Hematopoietic multipotent progenitor cell (in vitro differentiated cells): ENCODE measurements around the gene MAOA. TPM values are rescaled to one million over a fixed set of nuclear protein-coding genes. Genes with fewer than 3 reads are reported as not detected.
"Not testable (repeated sequence)": the region's sequence is repeated elsewhere in the genome, so short reads cannot be mapped to it uniquely, and the experiment has no call there.

Experiments used
- DNase-seq, 3 donors: peaks; one replicate each; pipeline ENCODE4 v3.0.0-alpha.2; 2011 to 2015; ENCODE audit warnings: low read depth in 2 of 3, low spot score in 2 of 3
- total RNA-seq: library from RNA; depleted of rRNA; stranded (reverse); fragments of >200 nt; gene quantifications from one replicate; pipeline ENCODE4 v1.2.3, GENCODE V29; 2012

Gene MAOA
- total RNA-seq = 0.54 TPM

DNA sequence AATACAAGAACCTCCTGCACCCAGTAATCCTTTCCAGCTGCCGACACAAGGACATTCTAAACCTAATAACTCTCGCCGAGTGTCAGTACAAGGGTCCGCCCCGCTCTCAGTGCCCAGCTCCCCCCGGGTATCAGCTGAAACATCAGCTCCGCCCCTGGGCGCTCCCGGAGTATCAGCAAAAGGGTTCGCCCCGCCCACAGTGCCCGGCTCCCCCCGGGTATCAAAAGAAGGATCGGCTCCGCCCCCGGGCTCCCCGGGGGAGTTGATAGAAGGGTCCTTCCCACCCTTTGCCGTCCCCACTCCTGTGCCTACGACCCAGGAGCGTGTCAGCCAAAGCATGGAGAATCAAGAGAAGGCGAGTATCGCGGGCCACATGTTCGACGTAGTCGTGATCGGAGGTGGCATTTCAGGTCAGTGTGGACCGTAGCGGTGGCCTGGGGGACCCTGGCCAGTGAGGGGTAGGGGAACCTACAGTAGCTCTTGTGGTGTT lies at the start of gene MAOA:
MAOA (plus strand) TSS at position 295 of the 490 bp plus-strand sequence; CDS start at position 338, 43 bp downstream.
- no peak for DNase-seq

DNA sequence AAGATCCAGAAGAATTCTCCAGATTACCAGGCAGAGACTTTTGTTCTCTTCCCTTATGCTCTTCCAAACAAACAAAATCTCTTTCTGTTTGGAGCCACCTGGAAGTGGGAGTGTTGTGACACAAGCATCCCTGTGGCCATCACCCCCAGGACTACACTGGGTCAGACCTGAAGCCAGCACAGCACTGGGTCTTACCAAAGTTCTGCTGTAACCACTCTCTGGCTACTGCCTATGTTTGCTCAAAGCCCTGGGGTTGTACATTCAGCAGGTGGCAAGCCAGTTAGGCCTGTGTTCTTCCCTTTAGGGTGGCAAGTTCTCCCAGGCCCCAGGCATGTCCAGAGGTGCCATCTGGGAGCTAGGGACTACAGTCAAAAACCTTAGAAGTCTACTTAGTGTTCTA lies 43.7 kb upstream of the MAOA start:
- no peak for DNase-seq

DNA sequence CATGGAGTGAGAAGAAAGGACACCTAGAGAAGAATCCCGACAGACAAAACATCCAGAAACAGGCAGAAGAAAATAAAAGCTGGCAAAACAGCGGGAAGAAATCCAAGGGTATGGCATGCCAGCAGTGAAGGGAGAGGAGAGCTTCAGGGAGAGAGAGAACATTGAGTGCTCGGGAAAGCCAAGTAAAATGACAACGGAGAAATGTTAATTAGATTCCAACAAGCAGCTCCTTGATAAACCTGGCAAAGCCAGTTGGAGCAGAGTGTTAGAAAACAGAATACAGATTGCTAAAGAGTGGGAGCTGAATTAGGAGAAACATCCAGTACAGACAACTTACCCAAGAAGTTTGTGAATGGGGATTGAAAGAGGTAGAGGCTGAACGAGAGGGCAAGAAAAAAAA lies 40.4 kb upstream of the MAOA start:
- DNase-seq = no peak

DNA sequence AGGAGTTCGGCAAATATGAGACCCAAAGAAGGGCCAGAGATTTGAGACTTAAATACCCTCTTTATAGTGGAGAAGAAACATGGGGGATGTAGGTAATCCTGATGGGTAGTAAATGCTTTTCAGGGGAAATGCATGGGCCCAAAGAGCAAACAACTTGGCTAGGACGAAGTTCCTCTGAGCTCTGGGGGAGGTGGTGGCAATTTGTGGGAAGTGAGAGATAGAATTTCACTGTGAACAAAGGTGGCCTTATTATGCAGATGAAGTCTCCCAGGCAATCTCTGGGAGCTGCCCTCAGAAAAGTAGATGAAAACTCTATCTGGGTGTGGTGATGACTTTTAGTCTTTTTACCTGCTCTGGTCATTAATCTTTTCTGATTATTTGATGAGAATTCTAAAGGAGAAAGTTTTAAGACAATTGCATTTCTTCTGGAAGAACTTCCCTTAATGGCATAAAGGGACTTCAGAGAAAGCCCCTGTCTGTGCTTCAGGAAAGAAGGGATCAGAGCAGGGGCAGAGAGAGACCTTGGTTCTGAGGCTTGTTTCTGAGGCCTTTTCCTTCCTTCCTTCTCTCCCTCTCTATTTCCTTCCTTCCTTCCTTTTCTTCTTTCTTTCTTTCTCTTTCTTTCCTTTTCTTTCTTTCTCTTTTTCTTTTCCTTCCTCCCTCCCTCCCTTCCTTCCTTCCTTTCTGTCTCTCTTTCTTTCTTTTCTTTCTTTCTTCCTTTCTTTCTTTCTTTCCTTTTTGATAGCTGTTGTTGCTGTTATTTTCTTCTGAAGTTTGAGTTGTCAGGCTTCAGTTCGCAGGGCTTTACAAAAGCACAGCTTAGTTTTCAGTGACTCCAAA lies 37.5 kb upstream of the MAOA start:
- no peak for DNase-seq

DNA sequence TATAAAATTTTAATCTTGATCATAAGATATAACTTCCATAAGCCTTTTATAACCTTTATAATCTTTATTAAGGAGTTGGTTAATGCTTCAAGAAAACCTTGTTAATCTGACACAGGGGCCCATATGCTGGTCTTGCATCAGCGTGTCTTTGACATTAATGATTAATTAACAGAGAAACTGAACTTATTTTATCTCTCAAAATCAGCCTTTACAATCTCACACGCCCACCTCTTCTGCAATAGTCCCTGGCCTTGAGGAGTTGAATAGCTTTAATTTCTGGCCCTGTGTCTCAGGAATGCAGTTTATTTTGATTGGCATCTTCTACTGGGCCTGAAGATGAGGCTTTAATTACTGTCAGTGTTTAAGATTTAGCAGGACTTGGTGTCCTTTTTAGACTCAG lies 36.2 kb upstream of the MAOA start:
- not testable (repeated sequence) for DNase-seq

DNA sequence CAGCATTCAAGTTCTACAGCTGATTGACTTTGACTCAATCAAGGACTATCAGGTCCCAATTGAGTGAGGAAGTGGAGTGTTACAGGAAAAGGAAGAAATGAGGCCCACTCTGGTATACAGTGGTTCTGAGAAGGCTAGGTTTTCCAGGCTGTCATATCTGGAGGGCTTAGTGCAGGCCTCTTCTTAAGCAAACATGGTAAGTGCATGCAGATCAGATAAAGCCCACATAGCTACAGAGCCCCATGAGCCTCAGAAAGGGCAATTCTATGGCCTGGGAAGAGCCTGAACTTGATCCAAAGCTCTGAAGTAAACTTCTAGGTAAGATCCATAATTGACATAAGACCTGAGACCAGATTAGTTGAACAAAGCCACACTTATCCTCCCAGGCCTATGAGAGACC lies 29.0 kb upstream of the MAOA start:
- no peak for DNase-seq

DNA sequence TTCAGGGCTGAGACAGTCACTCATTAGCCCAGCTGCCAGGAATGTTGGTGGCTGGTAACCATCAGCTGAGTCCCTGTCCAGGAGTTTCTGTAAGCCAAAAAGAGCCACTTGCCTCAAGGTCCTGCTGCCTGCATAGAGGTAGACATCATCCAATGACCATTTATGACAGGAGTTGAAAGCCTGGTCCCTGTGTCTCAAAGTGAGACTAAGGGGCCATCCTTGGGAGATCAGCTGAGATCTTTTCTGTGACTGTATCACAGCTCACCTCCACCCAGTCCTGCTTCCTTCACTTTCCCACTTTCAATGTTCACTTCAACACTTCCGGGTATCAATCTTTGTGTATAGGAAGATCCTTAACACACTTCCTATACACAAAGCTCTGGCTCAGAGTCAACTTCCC lies 28.4 kb upstream of the MAOA start:
- no peak for DNase-seq

DNA sequence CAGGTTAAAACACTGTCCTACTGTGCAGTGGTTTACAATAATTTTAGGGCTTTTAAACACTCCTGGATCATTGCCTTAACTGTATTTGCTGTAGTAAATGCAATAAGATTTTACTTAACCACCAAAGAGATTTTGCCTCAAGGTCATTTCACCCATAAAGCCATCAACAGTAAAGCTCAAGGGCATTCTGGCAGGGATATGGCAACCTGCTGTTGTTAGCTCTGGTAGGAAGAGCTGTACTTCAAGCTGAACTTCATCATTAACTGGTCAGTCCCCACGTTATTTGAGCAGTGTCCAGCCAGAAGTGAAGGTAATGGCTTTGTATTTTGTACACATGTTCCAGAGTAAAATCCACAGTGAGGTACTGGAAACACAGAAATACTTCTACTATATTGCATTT lies 26.9 kb upstream of the MAOA start:
- DNase-seq = no peak

DNA sequence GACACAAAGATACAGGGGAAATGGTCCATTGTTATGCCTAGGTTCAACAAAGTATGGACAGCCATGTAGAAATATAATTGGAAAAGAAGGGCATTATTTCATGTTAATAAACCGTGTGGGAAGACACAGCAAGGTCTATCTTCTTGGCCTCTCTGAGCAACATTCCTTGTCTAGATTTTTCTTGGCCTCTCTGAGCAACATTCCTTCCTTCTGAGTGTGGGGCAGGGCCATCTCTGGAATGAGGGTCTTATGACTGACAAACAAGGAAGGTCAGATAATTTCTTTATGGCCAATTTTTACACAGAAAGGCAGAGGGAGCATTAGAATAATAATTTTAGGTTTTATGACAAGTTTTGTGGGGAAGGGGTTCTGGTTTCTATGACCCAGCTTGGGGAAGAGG lies 24.3 kb upstream of the MAOA start:
- no peak for DNase-seq

DNA sequence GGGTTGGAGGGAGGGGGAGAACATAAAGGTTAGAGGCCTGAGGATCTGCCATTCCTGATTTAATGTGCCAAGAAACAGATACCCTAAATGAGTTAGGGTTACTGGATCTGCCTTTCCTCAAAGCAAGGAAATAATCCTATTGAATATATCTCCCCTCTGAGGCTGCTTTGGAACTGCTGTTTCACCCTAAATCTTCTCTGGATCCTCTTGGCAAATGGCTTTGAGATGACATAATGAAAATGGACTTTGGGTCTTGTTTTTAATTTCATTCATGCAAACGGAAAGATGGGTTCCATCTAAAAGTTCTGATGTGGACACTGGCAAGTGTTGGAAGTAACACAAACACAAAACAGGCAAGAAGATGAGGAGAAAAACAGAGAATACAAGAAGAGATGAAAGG lies 23.0 kb upstream of the MAOA start:
- DNase-seq = no peak

DNA sequence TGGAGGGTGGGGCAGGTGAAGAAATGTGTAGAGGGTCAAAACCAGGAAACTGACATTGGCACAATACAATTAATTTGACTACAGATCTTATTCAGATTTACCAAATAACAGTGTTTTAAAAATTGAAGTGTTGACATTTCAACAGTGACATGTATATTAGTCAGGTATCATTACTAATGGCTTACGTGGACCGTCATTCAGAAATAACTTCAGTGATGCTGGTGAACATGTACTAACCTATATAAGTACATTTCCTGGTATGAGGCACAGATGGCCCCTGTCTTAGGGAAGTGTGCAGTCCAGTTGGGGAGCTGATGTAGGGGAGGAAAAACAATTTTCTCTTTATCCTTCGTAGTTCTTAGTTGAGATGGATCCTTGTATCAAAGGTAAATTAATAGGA lies 22.3 kb upstream of the MAOA start:
- no peak for DNase-seq

DNA sequence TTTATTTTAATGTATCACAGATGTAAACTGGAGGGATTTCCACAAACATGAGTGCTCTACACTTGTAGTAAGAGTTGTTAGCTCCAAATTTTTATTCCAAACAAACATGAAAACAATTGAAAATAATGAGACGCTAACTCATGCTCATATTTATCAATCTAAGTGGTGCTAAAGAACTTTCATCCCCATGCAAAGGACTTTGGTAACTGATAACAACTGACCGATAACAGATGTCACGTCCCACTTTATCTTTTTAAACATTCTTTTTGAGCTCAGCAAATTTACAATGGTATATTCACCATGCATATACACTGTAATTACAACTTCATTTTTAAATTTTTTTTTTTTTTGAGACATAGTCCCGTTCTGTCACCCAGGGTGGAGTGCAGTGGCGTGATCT lies 15.6 kb upstream of the MAOA start:
- DNase-seq = no peak

DNA sequence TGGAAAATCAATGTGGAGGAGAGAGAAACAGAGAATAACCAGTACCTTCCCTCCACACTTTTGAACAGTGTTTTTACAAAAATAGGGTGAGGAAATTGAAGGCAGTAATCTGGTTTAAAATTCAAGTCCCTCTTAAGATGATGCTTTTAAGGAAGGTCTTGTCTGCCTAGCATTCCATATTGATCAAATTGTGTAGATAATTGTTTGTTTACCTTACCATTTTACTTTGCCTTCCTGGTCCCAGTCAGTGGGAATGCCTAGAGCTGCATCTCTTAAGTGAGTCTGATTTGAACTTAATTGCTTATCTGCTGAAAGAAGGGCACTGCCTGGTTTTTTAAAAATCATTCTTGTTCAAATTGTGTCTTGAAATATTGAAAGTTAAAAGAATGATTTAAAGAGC lies 14.4 kb upstream of the MAOA start:
- DNase-seq = no peak

DNA sequence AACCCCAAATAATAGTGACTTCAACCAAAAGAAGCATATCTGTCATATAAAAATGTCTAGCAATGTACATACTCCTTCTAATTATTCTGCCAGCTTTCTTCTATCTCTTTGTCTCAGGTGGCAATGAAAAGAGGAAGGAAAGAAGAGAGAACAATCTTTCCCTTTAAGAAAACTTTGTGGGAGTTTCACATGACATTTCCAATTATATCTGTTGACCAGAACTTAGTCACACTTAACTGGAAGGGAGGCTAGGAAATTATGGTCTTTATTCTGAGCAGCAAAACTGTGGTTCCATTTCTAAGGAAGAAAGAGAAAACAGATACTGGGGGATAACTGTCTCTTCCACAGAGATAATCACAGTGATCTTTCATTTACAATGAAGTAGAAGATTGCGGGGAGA lies 12.9 kb upstream of the MAOA start:
- DNase-seq = no peak

DNA sequence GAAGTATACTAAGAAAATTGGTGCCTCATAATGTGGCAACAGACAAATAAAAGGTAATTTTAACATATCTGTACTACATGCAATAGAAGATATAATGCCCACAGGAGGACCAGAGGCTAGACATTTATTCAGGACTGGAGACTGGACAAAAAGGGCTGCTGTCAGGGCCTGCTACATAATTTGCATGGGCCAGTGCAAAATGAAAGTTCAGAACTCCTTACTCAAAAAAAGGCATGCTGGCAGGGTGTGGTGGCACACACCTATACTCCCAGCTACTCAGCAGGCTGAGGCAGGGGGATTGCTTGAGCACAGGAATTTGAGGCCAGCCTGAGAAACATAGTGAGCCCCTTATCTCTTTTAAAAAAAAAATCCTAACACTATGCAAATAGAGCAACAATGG lies 12.4 kb upstream of the MAOA start:
- DNase-seq = no peak

DNA sequence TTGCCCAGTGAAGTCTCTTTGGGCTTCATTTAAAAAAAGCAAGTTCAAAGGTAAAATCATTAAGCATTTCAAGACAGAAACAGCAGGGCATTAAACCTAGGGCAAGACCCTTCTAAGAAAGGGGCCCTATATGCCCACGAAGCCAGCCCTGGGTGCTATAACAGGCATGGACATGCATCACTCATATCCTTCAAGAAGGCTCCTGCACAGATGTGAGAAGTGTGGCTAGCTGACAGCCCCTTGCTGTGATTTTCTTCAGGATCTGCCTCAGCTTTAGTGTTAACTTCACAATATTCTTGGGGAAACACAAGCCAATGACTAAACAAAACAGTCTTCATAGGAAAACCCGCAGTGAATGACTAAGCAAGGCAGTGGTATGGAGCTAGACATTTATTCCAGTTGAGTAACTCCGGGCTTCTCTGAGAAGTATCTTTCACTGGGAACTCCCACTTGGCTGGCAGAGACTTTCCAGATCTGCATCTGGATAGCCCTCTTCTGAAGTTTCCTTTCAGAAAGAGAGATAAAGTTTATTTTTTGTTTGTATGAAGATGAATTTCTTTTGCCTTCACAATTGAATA lies 11.9 kb upstream of the MAOA start:
- DNase-seq = peak in 1 of 3 donors; percentile 15

DNA sequence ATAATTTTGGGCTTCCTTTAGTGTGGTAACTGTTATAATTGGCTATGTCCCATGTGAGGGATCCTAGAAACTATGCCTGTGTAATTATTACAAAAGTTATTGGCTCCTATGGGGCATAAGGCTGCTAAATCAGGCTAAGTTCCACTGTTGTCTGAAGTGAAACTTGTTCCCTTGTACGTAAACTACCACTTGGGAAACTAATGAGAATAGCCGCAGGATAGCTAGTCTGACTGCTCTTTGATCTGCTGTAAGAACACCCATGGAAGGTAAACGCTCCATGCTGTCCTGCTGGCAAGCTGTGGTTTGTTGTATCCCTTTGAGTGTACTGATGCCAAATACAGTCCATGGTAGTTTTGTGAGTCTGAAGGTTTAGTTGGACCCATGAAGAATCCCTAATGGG lies 9.3 kb upstream of the MAOA start:
- DNase-seq = no peak

DNA sequence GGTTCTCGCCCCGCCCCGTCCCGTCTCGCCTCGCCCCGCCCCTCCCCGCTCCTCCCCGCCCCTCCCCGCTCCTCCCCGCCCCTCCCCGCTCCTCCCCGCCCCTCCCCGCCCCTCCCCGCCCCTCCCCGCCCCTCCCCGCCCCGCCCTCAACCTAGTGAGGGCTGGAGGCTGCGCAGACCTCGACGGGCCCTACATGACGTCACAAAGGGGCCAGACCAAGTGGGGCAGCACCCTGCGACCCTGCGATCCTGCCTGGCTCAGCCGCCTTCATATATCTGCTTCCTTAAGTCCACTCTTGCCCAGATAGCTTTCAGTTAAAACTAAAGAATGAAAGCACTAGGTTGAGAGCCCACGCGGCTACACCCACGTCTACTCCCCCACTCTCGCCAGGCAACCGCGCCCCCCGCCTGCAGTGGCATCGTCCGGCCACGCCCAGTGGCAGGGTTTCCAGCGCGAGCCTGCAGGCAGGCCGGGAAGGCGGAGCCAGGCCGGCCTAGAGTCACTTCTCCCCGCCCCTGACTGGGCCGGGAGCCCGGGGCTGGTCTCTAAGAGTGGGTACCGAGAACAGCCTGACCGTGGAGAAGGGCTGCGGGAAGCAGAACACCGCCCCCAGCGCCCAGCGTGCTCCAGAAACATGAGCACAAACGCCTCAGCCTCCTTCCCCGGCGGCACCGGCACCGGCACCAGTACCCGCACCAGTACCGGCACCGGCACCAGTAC lies 1.5 kb upstream of the MAOA start:
- peak; percentile 79 to 94 (median 88) for DNase-seq

DNA sequence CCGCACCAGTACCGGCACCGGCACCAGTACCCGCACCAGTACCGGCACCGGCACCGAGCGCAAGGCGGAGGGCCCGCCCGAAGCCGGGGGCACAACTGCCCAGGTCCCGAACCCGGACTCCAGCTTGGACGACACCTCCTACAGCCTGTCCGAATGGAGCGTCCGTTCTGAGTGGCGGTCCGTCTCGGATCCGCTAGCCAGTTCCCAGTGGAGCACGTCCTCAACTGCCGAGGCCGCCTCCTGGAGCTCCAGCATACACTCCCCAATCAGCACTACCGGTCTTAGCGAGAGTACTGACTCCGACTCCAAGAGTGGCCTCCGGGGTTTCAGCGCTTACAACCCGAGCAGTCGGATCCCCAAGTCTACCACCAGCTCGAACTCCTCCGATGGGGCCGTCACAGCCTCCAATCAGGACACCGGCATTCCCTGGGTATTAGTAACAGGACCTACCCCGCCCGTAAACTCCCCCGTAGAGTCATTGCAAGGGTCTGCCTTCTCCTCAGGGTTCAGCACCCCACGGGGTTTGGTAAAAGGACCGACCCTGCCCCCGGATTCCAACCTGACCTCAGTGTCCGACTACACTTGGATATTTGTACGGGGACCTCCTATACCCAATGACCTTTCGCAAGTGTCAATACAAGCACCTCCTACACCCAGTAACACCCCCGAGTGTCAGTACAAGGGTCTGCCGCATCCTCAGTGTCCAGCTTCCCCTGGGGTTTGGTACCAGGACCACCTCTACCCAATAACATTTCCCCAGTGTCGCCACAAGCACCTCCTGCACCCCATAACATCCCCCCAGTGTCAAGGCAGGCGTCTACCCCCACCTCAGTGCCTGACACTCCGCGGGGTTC lies 721 bp upstream of the MAOA start:
- peak in 1 of 3 donors; percentile 31 for DNase-seq

DNA sequence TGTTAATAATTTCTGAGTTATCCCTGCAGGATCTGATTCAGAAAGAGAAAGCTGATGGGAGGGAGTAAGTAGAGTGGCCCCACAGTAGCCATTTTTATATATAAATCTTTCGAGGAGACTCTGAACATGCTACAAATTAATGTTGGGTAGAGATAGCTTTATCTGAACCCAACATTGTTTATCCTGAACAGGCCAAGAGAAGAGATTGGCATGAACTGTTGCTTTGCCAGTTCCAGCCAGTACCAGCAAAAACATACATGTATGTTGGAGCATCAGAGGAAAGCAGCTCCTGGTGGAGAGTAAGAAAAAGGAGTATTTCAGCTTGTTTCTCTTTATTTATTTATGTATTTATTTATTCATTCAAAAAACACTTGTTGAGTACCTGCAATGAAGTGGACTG lies 1.6 kb downstream of the MAOA start:
- no peak for DNase-seq
